Activated CD8-positive, alpha-beta memory T cell treated with anti-CD3 and anti-CD28 coated beads for 48 hours (primary cell): ENCODE data around the gene APELA.
"Not testable (repeated sequence)": the region's sequence is repeated elsewhere in the genome, so short reads cannot be mapped to it uniquely, and the experiment has no call there.

ENCODE experiments used
- DNase-seq, 3 experiments: peaks; one replicate each; pipeline ENCODE4 v3.0.0-alpha.2; 2020; ENCODE audit warnings: low read depth in 2 of 3, low spot score in 2 of 3

Gene APELA, protein sequence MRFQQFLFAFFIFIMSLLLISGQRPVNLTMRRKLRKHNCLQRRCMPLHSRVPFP

DNA sequence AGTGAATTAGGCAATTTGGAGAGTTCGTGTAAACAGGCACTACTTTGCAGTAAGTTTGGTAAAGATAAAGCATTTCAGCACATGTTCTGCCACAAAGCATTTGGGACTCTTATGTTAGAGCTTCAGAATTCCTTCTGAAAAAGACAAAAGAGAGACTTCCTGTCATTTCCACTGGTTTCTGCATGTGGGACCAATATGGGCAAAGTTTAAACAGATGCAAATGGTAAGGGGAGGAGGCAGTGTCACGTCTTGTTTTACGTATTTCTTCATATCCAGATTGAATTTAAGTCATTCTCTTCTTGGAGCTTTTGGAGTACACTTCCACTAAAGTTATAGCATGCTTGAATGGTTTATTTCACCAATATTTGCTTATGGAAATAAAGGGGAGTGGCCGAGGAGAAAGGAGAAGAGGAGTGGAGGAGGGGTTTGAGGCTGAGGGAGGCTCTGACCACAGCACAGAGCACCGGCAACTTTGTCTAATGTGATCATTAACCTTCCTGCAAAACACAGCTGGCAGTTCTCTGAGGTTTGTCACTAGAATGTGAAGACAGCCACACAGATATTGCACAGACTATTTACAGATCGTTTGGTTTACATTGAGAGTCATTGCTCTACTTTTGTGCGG is at the start of gene APELA:
TSS of gene APELA (plus strand) at position 479 of the 625 bp plus-strand sequence. CDS start 154 bp downstream, outside the sequence.
- DNase-seq = no peak

DNA sequence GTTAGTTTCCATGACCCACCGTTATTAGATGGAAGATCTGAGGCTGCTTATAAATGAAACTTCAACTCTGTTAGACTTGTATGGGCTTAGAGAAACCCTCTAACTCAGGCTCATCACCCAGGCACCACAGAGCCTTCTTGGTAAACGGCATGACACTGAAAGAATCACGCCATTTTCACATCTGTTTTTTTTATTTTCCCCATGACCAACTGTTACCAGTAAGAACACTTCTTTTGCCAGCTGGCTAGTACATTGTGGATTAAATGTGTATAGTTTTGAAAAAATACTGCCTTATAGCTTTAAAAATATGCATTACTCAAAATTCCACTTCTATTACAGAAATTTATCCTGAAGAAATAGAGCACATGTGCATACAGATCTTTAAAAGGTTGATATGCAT is 48.0 kb upstream of the APELA start:
- no peak for DNase-seq

DNA sequence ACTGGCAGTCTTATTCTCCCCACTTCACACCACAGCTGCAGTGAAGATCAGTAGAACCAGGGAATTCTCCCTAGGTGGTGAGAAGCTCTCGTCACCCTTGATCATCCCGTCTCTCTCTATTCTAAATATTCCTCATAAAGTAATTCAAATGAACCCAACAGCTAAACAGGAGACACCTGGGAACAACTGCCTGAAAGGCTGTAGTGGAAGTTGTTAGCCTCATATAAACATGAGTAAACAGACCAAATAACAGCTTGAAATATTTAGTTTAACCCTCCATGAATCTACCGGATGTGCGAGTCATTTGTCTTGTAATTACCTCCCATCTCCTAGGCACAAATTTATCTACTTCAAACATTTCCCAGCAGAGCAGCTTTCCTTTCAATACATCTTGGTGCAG is 30.4 kb upstream of the APELA start:
- no peak for DNase-seq

DNA sequence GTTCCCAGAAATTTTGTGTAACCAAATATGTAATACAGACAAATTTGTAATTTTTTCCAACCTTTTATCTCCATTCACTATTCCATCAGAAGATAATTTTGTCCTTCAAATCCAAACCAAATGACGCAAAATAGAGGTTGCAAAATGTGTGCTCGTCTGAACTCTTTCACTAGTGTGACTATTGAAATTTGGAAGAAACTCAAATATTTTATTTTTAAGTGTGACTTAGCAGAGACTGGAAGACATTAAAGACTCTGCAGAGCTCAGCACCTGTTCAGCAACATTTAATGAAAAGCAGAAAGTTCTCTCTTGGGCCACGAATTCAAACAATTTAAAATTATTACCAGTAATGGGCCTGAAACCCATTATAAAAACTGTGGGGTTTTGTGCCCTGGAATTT is 30.0 kb upstream of the APELA start:
- no peak for DNase-seq

DNA sequence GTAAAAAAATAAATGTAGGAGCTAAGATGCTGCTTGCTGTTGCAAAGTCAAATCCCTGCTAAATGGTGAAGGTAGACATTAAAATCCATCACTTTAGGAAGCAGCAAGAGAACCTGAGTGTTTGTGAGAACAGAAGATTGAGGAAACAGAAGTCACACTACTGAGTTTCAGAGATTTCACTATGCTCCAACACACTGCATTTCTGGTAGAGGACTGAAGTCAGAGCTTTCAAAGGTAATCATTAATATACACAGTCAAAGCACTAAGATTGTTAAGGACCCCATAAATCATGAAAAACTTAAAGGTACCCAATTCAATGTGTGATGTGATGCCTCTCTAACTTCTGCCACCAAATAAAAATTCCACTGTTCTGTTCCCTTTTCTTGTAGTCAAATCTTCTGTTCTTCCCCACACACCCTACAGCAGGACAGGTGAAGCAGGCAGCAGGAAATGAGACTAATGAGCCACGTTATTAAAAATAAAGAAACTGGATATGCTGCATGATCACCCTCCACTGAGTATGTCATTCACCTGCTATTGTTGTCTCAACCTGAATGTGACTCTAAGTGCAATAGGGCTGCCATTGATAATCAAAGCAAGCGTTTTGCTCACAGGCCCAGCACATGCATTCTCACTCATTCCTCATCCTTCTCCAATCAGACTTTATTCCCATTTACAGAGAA is 28.9 kb upstream of the APELA start:
- no peak for DNase-seq

DNA sequence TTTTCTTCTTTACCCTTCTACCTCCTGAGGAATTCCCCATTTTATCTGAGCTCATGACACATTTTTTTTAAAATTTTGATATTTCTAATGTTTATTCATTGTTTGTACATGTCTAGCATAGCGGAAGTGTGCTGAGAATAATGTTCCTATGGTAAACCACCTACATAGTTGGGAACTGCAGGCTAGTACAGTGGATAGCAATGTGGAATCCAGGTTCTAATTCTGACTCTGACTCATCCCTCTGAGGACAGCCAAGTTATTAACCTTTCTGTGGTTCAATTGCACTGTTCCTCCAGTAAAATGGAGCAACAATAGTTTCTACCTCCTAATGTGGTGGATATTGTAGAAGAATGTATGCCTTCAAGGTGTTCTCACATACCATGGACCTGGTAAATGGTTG is 20.6 kb upstream of the APELA start:
- no peak for DNase-seq

DNA sequence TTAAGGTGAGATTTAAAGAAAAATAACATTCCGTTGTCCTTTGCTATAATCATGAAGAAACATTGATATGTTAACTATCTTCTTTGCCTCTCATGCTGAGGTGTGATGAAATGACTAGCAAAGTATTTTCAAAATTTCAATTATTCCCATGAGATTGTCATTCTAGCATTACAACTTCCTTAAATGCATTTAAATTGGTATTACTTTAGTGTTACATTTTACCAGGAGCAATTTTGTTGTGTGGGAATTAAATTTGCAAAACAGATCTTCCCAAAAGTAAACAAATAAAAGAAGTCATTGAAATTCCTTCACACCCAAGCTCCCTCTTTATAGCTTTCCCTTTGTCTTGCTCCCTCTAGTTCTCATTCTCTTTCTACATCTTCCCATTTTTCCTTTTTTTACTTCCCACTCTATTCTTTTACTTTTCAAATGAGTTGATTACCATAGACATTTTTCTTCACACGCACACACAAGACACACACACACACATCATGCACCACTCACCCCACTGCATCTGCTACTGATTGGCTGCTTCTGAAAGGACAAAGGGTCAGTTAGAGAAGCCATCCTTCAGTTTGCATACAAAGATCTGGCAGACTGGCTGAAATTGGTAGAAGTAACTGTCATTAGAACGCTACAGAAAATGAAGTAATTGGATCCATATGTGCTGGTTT is 10.0 kb upstream of the APELA start:
- DNase-seq = no peak

DNA sequence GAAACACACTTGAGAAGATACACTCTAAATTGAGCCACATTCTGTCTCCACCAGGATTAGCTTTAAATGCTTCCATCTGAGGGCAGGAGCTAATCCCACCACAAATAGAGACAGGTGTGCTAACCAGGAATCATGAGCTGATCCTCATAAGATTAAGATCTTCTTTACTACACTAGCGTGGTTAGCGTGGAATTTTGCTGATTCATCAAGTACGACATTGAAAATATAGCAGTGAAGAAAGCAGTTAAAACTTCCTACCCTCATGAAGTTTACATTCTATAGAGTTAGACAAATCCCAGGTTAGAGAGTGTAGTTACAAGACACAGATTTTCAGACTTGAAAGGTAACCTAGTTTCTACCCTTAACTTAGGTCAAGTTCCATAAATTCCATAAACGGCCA is 5.3 kb upstream of the APELA start:
- no peak for DNase-seq

DNA sequence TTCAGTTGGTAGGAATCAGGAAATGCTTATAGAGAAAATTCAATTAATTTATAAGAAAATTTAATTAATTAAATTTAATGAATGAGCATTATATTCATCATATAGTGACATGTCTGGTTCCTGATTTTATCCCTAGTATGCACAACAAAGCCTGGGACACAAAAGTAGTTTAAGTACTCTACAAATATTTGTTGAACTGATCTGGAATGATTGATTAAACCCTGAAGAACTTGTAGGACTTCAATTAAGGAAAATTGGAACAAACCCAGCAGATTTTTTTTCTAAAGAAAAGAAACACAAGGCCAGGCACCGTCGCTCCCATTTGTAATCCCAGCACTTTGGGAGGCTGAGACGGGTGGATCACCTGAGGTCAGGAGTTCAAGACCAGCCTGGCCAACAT is 4.5 kb upstream of the APELA start:
- DNase-seq = no peak

DNA sequence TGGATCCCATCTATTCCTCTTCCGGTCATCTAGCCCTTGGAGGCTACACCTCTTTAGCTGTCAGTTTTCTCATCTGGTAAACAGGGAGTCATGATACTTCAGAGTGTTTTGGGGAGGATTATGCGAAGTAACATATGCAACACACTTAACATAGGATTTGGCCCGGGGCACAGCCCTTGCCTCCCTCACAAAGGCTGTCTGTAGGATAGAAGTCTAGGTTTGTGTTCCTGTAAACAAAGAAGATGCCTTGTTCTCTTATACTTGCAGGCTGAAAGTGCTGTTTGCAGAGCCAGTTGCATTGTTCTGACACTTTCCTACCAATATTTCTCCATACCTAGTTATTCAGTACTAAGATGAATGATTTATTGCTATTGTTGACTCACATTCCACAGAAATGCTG is 2.2 kb upstream of the APELA start:
- no peak for DNase-seq

DNA sequence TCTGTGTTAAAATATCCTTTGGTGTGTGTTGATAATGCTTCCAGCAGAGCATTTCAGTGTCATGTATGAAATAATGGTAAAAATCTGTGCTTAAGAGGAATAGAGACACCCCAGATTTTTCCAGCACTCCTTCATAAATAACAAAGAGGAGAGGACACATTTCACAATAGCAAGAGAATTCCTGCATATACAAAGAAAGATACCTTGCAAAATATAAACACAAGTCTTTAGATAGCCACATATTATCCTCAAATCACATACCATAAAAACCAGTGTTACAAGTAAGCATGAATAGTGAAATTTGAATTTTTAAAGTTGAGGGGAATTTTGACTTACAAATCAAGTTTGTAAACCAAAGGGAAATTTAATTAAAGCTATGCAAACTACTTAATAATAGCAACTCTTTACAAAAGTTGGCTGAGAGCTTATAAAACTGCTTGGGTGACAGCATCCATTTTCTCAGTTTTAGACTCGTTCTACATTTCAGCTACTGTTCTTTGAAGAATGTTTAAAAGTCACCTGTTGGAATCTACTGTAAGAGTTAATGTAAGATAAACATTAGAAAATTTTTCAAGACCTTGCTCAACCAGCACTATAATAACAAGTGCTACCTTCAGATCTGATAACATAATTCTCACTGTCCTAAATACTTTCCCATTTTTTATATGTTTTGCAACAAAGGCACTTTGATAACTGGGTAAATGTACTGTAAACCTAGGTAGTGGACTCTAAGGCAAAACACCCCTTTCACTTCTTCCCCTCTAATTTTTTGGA is 3.7 kb downstream of the APELA start:
- DNase-seq = no peak

DNA sequence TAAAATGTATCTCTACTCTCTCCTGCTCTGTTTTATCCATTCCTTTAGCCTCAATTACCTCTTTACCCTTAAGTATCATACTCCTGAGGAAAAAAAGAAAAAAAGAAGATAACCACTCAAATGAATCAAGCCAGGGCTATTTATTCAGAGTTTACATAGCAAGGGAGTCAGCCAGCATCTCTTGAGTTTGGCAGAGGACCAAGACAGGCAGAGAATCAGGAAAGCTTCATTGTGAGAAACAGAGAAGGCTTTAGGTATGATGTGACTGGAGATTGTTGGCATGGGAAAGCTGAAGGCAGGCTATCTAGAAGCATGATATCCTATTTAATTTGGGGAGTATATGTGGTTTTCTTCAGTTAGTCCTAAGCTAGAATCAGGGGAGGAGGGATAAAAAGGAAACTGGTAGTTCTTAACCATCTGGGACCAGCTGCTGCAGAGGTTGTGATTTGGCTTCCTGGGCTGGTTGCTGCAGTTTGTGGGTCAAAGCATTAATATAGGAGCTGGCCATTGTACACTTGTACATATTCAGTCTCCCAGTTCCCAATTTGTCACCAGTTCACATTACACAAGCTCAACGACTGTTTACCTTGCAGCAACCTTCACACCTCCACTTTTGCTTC is 11.2 kb downstream of the APELA start:
- no peak for DNase-seq

DNA sequence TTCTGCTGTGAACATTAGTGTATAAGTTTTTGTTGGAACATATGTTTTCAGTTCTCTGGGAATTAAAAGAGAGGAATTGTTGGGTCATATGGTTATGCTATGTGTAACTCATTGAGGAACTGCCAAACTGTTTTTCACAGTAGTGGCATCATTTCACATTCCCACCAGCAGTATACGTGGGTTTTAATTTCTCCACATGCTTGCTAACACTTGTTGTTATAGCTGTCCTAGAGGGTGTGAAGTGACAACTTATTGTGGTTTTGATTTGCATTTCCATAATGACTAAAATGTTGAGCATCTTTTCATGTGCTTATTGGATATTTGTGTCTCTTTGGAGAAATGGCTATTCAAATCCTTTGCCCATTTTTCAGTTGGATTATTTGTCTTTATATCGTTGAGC is 13.7 kb downstream of the APELA start:
- no peak for DNase-seq

DNA sequence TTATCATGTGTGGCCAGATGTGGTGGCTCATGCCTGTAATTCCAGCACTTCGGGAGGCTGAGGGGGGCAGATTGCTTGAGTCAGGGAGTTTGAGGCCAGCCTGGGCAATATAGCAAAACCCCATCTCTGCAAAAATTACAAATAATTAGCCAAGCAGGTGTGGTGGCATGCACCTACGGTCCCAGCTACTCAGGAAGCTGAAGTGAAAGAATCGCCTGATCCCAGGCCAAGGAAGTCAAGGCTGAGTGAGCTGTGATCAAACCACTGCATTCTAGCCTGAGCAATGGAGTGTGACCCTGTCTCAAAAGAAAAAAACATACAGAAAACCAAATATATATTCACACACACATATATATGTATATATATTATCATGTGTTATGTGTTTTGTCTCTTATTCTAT is 15.0 kb downstream of the APELA start:
- no peak for DNase-seq

DNA sequence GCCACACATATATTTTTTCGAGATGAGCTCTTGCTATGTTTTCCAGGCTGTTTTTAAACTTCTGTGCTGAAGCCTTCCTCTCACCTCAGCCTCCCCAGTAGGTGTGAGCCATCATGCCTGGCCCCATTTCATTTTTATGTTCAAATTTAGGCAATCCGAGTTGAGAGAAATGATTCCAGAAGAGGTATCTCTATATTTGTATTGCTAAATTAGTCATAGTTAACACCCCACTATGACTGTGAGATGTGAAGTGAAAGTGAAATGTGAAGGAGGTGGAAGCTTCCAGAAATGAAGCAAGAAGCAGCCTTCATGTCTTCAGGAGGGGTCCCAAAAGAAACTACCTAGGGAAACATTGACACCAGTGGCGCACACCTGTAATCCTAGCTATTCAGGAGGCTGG is 17.7 kb downstream of the APELA start:
- DNase-seq = no peak

DNA sequence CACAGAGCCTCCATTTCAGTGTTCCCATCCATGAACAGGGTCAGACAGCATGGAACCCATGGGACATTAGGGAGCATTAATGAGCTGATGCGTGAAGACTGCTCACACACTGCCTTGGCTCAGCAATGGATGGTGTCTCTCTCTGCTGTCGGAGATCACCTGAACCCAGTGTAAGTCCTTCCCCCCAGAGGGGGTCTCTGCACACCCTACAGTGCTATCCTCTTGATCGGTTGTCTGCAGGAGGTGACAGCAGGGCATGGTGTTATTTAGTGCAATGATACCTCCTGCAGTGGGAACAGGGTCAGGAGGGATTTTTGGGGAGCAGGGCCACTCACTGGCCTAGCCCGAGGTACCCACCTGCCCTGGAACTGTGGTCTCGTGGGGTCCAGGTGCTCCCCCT is 25.6 kb downstream of the APELA start:
- DNase-seq = no peak

DNA sequence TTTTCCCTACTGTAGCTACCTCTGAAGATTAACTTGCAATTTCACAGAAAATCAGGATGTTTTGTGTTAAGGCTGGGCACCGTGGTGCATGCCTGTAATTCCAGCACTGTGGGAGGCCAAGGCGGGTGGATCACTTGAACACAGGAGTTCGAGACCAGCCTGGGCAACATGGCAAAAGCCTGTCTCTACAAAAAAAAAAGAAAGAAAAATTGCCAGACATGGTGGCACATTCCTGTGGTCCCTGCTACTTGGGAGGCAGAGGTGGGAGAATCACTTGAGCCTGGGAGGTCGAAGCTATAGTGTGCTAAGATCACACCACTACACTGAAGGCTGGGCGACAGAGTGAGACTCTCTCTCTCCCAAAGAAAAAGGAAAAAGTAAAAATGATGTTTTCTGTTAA is 27.4 kb downstream of the APELA start:
- no peak for DNase-seq

DNA sequence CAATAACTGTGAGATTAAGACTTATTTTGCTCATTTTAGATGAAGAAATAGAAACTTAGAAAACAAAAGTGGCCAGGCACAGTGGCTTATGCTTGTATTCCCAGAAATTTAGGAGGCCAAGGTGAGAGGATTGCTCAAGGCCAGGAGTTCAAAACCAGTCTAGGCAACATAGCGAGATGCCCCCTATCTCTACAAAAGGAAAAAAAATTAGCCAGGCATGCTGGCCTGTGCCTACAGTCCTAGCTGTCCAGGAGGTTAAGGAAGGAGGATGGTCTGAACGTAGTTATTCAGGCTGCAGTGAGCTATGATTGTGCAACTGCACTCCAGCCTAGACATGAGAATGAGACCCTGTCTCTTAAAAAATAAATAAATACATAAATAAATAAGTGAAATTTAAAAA is 28.0 kb downstream of the APELA start:
- DNase-seq = no peak

DNA sequence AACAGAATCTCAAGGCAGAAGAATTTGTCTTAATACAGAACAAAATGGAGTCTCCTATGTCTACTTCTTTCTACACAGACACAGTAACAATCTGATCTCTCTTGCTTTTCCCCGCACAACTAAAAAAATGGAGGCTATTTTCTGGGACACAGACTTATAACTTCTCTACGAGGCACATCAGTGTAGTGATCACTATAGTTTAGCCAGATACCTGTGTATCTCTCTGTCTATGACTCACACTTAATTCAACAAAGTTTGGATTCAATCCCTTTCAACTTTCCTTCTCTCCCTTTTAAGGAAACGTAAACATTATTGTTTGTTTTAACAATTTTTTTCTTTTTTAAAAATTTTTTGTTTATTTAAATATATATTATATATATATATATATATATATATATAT is 29.4 kb downstream of the APELA start:
- DNase-seq = no peak

DNA sequence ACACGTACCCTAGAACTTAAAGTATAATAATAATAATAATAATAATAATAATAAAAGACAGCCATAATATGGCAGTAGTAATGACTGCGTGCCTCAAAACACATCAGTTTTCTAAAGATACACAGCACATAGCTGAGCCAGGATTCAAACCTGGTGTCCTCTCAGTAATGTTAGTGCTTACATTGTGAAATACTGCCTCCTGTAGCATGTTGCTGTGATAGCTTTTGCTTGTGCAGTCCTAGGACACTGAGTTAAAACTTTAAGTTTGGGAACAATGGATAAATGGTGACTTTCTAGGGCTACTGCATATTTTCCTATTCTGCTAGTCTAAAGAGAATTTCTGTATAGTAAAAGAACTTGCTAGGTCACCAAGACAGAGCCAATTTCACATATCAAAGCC is 36.5 kb downstream of the APELA start:
- DNase-seq = not testable (repeated sequence)

DNA sequence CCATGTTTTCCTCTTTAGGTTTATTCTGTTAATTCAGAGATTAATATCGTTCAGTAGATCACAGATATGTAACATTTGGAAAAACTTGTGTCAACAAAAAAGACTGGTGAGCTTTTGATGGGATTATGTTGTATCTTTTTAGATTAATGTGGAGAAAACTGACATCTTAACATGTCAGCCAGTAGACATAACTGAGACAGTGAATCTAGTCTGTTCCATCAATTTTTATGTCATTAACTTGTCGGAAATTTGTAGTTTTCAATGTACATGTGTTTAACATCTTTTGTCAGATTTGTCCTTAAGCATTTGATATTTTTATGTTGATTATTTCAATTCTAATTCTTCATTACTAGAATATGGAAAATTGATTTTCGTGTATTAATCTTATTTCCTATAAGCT is 42.0 kb downstream of the APELA start:
- DNase-seq = no peak
